Effector memory CD8-positive, alpha-beta T cell (primary cell): ENCODE results near the gene TRPV4.

Source experiments
- ATAC-seq: fragments of 150-1000 bp; cut with Tn5 transposase; replicated peaks from 2 replicates; pipeline ENCODE4 v1.10.0; 2021; ENCODE audit warnings: mild to moderate bottlenecking, moderate library complexity
- DNase-seq, 3 experiments: peaks; one replicate each; pipeline ENCODE4 v3.0.0; 2021
- H3K27ac Mint-ChIP-seq, 2 donors: one replicate each; pipeline ENCODE4 v1.8.0; 2022; ENCODE audit warnings: mild to moderate bottlenecking in 2 of 2, mixed read lengths in 2 of 2, moderate library complexity in 2 of 2
- H3K27me3 Mint-ChIP-seq, 2 donors: one replicate each; pipeline ENCODE4 v1.8.0; 2022; ENCODE audit warnings: mixed read lengths in 2 of 2
- H3K36me3 Mint-ChIP-seq: one replicate; pipeline ENCODE4 v1.8.0; 2022; ENCODE audit warnings: mild to moderate bottlenecking, moderate library complexity, mixed read lengths; ENCODE audit not compliant: insufficient read depth
- H3K4me1 Mint-ChIP-seq, 2 donors: one replicate each; pipeline ENCODE4 v1.8.0; 2022; ENCODE audit warnings: low read depth in 2 of 2, mixed read lengths in 2 of 2
- H3K4me3 Mint-ChIP-seq, 2 donors: one replicate each; pipeline ENCODE4 v1.8.0; 2022; ENCODE audit warnings: mild to moderate bottlenecking in 2 of 2, mixed read lengths in 2 of 2, moderate library complexity in 2 of 2
- H3K9me3 Mint-ChIP-seq, 2 donors: one replicate each; pipeline ENCODE4 v1.8.0; 2022; ENCODE audit warnings: mixed read lengths in 2 of 2

Gene TRPV4

GRCh38 chr12:109762071-109762672, 71.0 kb downstream of the TRPV4 start:
- Mint-ChIP-seq H3K27me3 (peaks cover 6 to 10% of the 10 kb centered on the region in 2 donors), H3K4me1 (no peaks in the 10 kb centered on the region), H3K36me3 (no peaks in the 10 kb centered on the region), H3K27ac (peak overlapping the region in 1 of 2 donors; percentile 39), H3K4me3 (no peak overlapping the region), H3K9me3 (peaks cover under 1 to 4% of the 10 kb centered on the region in 2 donors)
- no peak for DNase-seq
- ATAC-seq: no peak

- no peak for ATAC-seq
- Mint-ChIP-seq H3K4me1 (no peaks in the 10 kb centered on the region), H3K27ac (no peak overlapping the region), H3K4me3 (no peak overlapping the region), H3K9me3 (peaks cover 2 to 13% of the 10 kb centered on the region in 2 donors), H3K27me3 (peaks cover 10 to 16% of the 10 kb centered on the region in 2 donors), H3K36me3 (no peaks in the 10 kb centered on the region)
- DNase-seq: no peak
Observed at GRCh38 chr12:109760930-109761921, 72.0 kb downstream of the TRPV4 start.

GRCh38 chr12:109760031-109760929, 72.9 kb downstream of the TRPV4 start:
- Mint-ChIP-seq H3K27ac (no peak overlapping the region), H3K27me3 (peaks cover 10 to 16% of the 10 kb centered on the region in 2 donors), H3K9me3 (peaks cover 2 to 14% of the 10 kb centered on the region in 2 donors), H3K4me1 (no peaks in the 10 kb centered on the region), H3K4me3 (no peak overlapping the region), H3K36me3 (no peaks in the 10 kb centered on the region)
- ATAC-seq: no peak
- no peak for DNase-seq

- no peaks in the 10 kb centered on the region for H3K36me3 Mint-ChIP-seq
- no peak overlapping the region for H3K27ac Mint-ChIP-seq
- DNase-seq (no peak), ATAC-seq (no peak)
- peaks cover 2 to 14% of the 10 kb centered on the region in 2 donors for H3K9me3 Mint-ChIP-seq
- H3K27me3 Mint-ChIP-seq: peaks cover 10 to 16% of the 10 kb centered on the region in 2 donors
- no peak overlapping the region for H3K4me3 Mint-ChIP-seq
- H3K4me1 Mint-ChIP-seq: no peaks in the 10 kb centered on the region
Observed at GRCh38 chr12:109759595-109759994, 73.6 kb downstream of the TRPV4 start.

- no peaks in the 10 kb centered on the region for H3K4me1 Mint-ChIP-seq
- DNase-seq: no peak
- no peak overlapping the region for H3K27ac Mint-ChIP-seq
- no peak overlapping the region for H3K4me3 Mint-ChIP-seq
- peaks cover 10 to 16% of the 10 kb centered on the region in 2 donors for H3K27me3 Mint-ChIP-seq
- no peak for ATAC-seq
- H3K9me3 Mint-ChIP-seq: peaks cover 2 to 14% of the 10 kb centered on the region in 2 donors
- no peaks in the 10 kb centered on the region for H3K36me3 Mint-ChIP-seq
Observed at GRCh38 chr12:109758426-109759420, 74.5 kb downstream of the TRPV4 start.

GRCh38 chr12:109757671-109758265, 75.4 kb downstream of the TRPV4 start:
- ATAC-seq: no peak
- DNase-seq: no peak
- Mint-ChIP-seq H3K4me3 (no peak overlapping the region), H3K36me3 (no peaks in the 10 kb centered on the region), H3K4me1 (no peaks in the 10 kb centered on the region), H3K9me3 (peaks cover 2 to 14% of the 10 kb centered on the region in 2 donors), H3K27me3 (peaks cover 10 to 16% of the 10 kb centered on the region in 2 donors), H3K27ac (no peak overlapping the region)

GRCh38 chr12:109756457-109756856, 76.7 kb downstream of the TRPV4 start:
- Mint-ChIP-seq H3K4me3 (no peak overlapping the region), H3K27me3 (peaks cover 10 to 16% of the 10 kb centered on the region in 2 donors), H3K4me1 (no peaks in the 10 kb centered on the region), H3K27ac (no peak overlapping the region), H3K36me3 (no peaks in the 10 kb centered on the region), H3K9me3 (peaks cover 2 to 14% of the 10 kb centered on the region in 2 donors)
- no peak for DNase-seq
- no peak for ATAC-seq

- Mint-ChIP-seq H3K36me3 (no peaks in the 10 kb centered on the region), H3K9me3 (peaks cover 2 to 14% of the 10 kb centered on the region in 2 donors), H3K27ac (no peak overlapping the region), H3K4me3 (no peak overlapping the region), H3K27me3 (peaks cover 10 to 16% of the 10 kb centered on the region in 2 donors), H3K4me1 (no peaks in the 10 kb centered on the region)
- DNase-seq (no peak), ATAC-seq (no peak)
Observed at GRCh38 chr12:109753959-109754358, 79.2 kb downstream of the TRPV4 start.

- peaks cover 2 to 14% of the 10 kb centered on the region in 2 donors for H3K9me3 Mint-ChIP-seq
- no peaks in the 10 kb centered on the region for H3K4me1 Mint-ChIP-seq
- H3K27ac Mint-ChIP-seq: no peak overlapping the region
- no peak overlapping the region for H3K4me3 Mint-ChIP-seq
- ATAC-seq (no peak), DNase-seq (no peak)
- H3K36me3 Mint-ChIP-seq: no peaks in the 10 kb centered on the region
- H3K27me3 Mint-ChIP-seq: peaks cover 10 to 14% of the 10 kb centered on the region in 2 donors
Observed at GRCh38 chr12:109753054-109753401, 80.2 kb downstream of the TRPV4 start.

GRCh38 chr12:109752117-109753053, 80.8 kb downstream of the TRPV4 start:
- no peak overlapping the region for H3K27ac Mint-ChIP-seq
- H3K27me3 Mint-ChIP-seq: peaks cover 6 to 8% of the 10 kb centered on the region in 2 donors
- H3K4me1 Mint-ChIP-seq: no peaks in the 10 kb centered on the region
- peaks cover 2 to 13% of the 10 kb centered on the region in 2 donors for H3K9me3 Mint-ChIP-seq
- DNase-seq (no peak), ATAC-seq (no peak)
- H3K4me3 Mint-ChIP-seq: no peak overlapping the region
- no peaks in the 10 kb centered on the region for H3K36me3 Mint-ChIP-seq
